H54 (cell line): ENCODE data around the gene STAG1.
A peak's percentile ranks its signal among the peaks of the same experiment; 100 is the strongest.
"Not testable (repeated sequence)": the region's sequence is repeated elsewhere in the genome, so short reads cannot be mapped to it uniquely, and the experiment has no call there.

Source experiments
- DNase-seq: peaks from one replicate; pipeline ENCODE4 v3.0.0; 2011; ENCODE audit warnings: low spot score, mixed read lengths; ENCODE audit not compliant: insufficient read length
- FAIRE-seq: peaks from 3 replicates; lab custom pipeline; 2011; peaks lifted over from hg19 to GRCh38; lab: Jason Lieb, UNC
- POLR2A ChIP-seq: IDR thresholded peaks from 2 replicates; pipeline ENCODE4 v1.6.1; 2011; ENCODE audit warnings: low read depth, mild to moderate bottlenecking, low read length

The STAG1 gene

GRCh38 chr3:136604961-136605360 is 147.2 kb downstream of the STAG1 start:
- DNase-seq, result no peak
- no peak for FAIRE-seq

DNA sequence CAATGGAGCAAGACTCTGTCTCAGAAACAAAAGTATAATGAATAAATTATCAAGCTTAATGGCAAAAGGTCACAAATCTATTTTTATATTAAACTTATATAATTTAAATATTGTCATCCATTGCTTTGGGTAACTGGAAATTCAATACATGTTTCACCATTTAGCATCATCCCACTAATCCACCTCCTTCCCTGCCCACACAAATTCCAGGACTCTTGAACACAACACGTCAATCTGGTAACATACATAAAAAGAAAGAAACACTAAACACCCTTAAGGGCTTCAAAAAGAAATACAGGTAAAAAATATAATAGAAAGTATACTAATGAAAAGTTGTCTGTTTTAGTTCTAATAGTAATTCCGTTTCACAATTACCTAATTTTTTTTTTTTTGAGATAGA is 149.4 kb downstream of the STAG1 start:
- DNase-seq (no peak), FAIRE-seq (no peak)
- no peak for TF ChIP-seq POLR2A

More at GRCh38 chr3:136604961-136605360, 147.2 kb downstream of the STAG1 start:
- TF ChIP-seq POLR2A, result no peak

- DNase-seq, result no peak
- no peak for TF ChIP-seq POLR2A
- FAIRE-seq, result no peak
These were observed 156.1 kb downstream of the STAG1 start for GRCh38 chr3:136595913-136596697.

DNA sequence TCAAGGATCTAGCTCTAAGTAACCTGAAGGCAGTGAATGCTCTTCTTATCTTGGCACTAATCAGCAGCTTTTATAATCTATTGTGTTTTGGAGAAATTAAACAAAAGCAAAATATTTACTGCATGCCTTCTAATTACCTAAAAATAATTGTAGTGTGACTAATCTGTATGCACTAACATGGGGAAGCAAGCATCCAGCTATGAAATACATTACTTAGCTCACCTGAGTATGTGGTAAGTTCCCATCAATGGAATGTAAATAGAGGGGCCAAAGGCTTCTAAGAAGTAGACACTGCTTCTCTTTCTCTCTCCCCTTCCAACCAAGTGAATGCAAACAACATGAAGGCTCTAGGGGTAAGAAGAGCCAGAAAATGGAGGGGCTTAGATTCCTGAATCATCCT is 165.6 kb downstream of the STAG1 start:
- no peak for TF ChIP-seq POLR2A
- FAIRE-seq (no peak), DNase-seq (no peak)

- no peak for DNase-seq
- FAIRE-seq, result peak; percentile 6
- TF ChIP-seq POLR2A, result no peak
These were observed 167.4 kb downstream of the STAG1 start for GRCh38 chr3:136584728-136585127.

GRCh38 chr3:136583823-136584222 is 168.4 kb downstream of the STAG1 start:
- FAIRE-seq (no peak), DNase-seq (no peak)
- no peak for TF ChIP-seq POLR2A

DNA sequence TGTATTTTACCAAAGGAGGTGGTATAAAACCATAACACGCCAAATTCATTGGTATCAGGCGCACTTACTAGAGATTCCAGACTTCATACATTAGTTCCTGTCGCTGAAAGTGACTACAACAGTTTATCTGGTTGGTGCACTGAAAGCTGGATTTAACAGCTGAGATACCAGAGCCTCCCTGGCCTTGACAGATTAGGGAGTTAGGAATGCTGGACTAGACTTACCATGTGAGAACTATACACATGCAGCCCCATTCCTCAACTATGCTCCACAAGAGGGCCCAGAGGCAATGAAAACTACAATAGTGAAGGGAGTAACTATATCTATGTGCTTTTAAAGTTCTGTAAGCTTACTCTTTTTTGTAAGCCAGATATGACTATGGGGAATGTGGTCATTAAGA is 174.4 kb downstream of the STAG1 start:
- DNase-seq (no peak), FAIRE-seq (no peak)
- no peak for TF ChIP-seq POLR2A

- DNase-seq (no peak), FAIRE-seq (no peak)
- TF ChIP-seq POLR2A, result no peak
These were observed 175.7 kb downstream of the STAG1 start for GRCh38 chr3:136576279-136577009.

DNA sequence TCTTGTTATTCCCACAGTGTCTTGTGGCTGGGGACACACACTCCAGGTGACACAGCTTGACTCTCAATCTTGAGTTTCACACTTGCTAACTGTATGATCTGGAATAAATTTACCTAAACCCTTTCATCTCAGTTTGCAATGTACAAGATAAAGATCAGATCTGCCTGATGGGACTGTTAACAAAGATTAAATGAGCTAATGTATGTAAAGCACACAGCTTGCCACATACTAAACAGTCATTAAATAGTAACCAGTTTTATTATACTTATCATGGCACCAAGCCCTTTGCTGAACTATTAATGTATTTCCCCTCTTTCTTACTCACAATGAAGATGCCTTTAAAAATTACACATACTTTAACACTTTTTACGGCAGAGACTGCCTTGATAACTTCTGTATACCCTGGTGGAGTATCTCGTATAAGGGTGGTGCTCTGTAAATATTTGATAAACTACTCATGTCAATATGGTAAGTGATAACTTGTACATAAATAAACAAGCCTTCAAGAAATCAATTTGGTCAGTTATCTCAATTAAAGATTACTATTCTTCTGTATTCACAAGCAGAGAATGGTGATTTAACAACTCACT is 184.5 kb downstream of the STAG1 start:
- DNase-seq (no peak), FAIRE-seq (no peak)
- TF ChIP-seq POLR2A, result no peak

DNA sequence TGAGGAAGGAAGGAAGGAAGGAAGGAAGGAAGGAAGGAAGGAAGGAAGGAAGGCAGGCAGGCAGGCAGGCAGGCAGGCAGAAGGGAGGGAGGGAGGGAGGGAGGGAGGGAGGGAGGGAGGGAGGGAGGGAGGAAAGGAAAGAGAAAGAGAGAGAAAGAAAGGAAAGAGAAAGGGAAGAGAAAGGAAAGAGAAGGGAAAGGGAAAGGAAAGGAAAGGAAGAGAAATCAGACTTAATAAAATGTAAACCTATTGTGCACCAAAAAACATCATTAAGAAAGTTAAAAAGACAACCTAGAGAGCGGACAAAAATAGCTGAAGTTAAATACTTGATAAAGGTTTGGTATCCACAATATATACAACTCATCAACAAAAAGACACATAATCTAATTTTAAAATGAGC is 187.2 kb downstream of the STAG1 start:
- not testable (repeated sequence) for DNase-seq, FAIRE-seq

DNA sequence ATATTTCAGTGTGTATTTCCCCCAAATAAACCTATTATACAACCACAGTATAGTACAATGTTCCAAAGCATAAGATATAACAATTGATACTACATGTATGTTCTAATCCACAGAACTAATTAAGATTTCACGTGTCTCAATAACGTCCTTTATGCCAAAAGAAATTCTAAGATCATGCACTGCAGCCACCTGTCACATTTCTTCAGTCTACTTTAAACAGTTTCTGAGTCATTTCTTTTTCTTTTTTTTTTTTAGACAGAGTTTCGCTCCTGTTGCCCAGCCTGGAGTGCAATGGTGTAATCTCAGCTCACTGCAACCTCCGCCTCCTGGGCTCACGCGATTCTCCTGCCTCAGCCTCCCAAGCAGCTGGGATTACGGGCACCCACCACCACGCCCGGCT is 190.2 kb downstream of the STAG1 start:
- DNase-seq, result no peak
- TF ChIP-seq POLR2A, result no peak
- FAIRE-seq, result peak; percentile 62

DNA sequence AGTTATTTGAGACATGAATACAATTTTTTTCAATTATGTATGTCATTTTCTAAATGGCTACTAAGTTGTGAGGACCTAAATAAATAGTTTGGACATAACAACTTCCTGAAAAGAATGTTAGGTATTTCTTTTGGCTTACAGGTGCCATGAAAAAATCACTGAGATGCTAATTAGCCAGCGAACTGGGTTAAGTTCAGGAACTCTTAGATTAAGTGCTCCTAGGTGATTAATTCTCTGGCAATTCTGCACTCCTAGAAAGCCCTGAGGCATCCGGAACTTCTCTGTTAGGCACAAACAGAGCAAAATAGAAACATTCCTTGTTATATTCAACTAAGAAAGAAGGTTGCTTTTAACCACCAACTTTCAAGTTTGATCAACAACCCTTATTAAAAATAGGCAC is 192.3 kb downstream of the STAG1 start:
- no peak for DNase-seq
- no peak for TF ChIP-seq POLR2A

DNA sequence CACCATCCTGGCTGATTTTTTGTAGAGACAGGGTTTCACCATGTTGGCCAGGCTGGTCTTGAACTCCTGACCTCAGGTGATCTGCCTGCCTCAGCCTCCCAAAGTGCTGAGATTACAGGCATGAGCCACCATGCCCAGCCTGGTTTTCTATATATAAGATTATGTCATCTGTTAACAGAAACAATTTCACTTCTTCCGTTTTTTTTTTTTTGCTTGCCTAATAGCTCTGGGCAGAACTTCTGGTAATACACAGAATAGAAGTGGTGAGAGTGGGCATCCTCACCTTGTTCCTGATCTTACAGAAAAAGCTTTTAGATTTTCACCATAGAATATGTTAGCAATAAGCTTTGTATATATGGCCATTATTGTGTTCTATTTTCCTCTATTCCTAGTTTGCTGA is 202.7 kb downstream of the STAG1 start:
- FAIRE-seq, result not testable (repeated sequence)

More for the DNA sequence above, 192.3 kb downstream of the STAG1 start:
- FAIRE-seq, result peak; percentile 6

DNA sequence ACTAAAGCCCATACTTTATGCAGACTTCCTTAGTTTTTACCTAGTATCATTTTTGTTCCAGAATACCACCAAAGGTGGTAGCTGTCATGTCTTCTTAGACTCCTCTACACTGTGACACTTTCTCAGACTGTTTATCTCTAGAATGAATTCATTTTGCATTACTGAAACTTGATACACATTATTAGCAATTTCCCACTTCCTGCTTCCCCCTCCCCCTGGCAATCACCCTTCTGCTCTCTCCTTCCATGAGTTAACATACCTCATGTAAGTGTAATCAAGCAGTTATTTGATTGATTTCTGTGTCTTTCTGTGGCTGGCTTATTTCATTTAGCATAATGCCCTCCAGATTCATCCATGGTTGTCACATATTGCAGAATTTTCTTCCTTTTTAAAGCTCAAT is 204.9 kb downstream of the STAG1 start:
- no peak for DNase-seq
- FAIRE-seq, result peak; percentile 55
- no peak for TF ChIP-seq POLR2A

More for the DNA sequence above, 202.7 kb downstream of the STAG1 start:
- DNase-seq, result not testable (repeated sequence)

GRCh38 chr3:136546720-136547119 is 205.5 kb downstream of the STAG1 start:
- DNase-seq (no peak), FAIRE-seq (no peak)
- TF ChIP-seq POLR2A, result no peak
